Left renal cortex interstitium (tissue), 4 donors: ENCODE results near the gene GABPB2. TPM values are rescaled to one million over a fixed set of nuclear protein-coding genes. Genes with fewer than 3 reads are reported as not detected.

Source experiments
- DNase-seq, 4 donors: peaks; one replicate each; pipeline ENCODE4 v3.0.0-alpha.2; 2013; ENCODE audit warnings: low read depth in 4 of 4, low spot score in 2 of 4, missing footprints in 1 of 4
- polyA plus RNA-seq, 4 donors: library from polyadenylated mRNA; unstranded; fragments of 120-200 nt; gene quantifications; one replicate each; pipeline ENCODE4 v1.2.1, GENCODE V29; 2013; ENCODE audit not compliant: insufficient read length in 4 of 4

The GABPB2 gene
- polyA plus RNA-seq, 4 donors = 9.6 to 14.9 (median 11.6) TPM

DNA sequence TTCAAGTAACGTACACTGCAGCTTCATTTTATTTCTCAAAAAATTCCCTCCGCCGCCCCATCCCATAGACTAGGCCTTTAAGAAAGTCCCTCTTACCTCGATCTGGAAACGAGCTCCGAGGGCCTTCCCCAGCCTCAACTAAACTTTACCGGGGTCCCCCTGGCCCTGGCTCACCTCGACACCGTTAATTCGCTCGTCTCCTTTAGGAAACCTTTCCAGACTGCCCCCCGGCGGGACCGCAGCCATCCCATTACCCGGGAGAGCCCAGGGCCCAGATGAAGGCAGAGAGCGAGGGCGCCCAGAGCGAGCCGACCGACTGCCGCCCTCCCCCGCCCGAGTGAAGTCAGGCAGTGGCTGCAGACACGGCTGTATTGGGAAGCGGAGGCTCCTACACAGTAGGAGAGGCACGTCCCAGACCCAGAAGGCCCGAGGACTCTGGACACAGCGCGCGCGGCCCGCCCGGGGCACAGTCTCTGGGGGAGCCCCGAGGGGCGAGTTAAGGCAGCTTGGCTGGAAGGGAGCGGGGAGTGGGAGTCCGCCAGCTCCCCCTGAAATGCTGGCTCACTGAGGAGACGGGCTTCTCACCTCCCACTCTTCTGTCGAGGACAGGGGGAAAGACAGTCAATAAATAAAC is 61.3 kb downstream of the GABPB2 start:
- DNase-seq = peak in 2 of 4 donors; percentile 25 to 42

DNA sequence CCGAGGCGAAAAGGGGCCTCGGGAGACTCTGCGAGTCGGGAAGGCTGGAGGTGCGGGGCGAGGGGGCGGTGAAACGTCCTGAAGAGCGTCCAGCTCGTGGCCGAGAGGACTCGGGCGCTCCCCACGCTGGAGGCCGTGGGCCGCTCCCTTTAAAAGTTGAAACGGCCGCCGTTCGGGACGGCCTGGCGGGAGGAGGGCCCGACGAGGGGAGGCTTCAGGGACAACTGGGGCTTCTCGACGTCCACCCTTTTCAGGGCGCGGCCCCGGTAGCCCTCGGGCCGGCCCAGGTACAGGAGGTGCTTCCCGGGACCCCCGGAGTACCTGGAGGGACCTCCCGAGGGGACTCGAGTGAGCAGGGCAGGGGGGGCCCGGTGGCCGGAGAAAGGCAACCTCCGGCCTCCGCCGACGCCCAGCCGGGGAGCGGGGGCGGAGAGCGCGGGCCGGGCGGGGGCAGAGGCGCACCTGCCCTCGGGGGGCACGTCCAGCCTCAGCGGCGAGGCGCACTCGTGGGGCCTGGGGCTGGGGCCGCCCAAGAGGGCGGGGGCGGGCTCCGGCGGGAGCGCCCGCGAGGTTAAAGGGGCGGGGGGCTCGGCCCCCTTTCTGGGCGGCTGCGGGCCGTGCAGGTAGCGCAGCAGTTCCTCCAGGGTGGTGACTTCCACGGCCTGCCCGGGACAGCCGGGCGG is 61.9 kb downstream of the GABPB2 start:
- DNase-seq = no peak

DNA sequence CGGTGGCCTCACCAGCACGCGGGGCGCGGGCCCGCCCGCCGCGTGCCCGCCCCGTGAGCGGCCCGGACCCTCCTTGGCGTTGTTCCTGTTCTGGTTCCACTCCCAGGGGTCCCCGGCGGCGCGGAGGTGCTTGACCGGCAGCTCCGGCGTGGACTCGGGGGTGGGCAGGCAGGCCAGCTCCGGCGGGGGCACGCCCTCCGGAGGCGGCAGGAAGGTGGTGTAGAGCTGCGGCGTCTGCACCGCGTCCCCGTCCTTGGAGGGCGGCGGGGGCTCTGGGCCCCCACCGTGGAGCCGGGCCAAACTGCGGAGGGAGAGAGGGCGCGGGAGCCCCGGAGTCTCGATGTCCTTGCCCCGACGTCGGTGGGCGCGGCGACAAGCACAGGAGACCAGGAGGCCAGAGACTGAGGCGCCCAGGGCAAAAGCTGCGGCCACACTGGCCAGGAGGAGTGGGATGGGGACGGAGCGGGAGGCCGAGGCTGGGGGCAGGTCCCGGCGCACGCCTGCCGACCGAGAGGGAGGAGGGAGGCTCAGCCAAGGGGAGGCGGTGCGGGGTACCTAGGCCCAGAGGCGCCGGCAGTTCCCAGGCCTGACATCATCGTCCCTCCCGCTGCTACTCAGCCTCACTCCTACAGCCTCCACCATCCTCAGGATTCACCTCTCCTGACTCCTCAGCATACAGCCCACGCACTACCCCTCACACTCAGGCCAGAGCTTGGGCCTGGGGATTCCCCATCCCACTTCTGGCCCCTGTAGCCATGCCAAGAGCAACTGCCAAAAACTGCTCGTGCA is 62.7 kb downstream of the GABPB2 start:
- no peak for DNase-seq

DNA sequence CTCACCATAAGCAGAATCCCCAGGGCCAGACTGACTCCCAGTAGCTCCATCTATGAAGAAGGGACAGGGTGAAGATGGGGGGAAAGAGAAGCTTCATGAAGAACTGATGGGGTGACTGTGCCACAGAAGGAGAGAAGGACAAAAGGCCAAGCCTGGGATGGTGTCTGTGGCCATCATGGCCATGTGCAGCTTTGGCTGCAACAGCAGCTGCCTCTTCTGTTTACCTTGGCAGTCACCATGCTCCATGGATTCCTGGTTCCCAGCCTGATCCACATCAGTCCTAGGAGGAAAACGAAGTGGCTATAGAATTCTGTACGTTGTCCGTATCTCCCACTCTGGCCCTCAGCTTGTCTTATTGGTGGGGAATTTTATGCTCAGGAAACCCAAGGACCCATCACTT is 63.8 kb downstream of the GABPB2 start:
- no peak for DNase-seq

DNA sequence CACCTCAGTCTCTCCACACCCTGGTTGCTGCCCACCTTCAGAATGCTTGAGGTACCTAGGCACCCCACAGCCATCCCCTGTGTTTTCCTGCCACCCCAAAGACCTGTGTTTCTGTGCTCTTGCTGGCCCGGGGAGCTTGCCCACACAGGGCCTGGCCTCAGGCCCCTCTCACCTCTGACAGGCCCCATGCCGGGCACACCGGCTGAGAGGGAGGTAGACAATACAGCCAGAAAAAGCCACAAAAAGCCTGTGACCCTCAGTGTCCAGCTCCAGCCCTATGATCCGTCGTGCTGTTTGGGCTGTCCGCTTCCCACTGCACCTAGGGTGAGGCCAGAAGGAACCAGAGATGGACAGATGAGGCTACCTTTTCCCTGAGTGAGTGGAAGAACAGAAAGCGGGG is 64.4 kb downstream of the GABPB2 start:
- no peak for DNase-seq

DNA sequence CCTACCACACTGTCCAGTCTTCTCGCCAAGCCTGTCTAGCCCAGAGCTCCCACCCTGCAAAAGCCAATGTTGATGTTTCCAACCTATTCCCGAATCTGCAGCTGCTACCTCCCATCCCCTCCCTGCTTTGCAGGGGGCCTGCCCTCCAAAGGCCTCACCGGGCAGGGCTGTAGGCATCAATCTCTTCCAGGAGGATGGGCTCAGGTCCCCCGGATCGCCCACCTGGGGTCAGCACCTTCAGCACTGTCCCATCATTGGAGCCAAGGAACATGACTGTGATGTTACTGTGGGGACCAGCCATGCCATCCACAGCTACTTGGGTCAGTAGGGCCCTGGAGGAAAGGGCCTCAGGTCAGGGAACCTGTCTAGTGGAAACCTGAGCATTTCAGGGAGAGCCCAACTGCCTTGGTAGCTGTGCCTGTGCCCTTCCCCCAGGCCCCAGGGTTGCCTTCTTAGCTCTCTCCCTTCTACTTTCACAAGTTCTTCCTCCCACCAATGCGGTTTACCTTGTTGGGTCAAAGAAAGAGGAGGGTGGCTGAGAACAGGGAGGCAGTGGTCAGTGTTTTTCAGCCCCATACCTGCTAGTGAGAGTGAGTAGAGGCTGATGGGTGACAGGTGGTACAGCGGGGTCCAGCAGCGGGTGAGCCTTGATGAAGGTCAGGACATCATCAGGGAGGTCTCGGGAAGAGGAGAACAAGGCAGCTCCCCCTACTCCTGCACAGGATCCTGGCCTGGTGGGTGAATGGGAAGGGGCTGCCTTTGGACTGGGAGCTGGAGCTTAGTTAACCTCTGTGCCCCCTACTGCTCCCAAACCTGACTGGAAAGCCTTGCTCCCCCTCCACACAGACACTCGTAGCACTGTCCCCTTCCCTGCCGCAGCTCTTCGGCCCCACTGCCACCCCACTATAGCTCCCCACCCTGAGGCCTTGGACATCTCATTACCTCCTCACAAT is 65.1 kb downstream of the GABPB2 start:
- DNase-seq = no peak

DNA sequence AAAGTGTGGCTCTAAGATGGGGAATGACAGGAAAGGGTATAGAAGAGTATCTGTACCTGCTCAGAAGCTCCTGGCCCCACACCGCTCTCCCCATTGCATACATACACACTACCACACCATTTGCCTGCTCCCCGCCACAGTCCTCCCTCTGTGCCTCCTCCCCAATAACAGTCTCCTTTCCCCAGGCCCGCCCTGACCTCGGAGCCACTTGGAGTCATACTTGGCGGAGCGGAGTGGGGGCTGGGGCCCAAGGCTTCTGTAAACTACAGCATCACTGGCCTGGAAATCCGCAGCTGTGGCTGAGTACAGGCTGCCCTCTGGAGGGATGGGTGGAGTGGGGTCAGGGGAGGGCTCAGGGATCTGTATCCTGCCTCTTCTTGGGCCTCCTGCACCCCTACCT is 67.2 kb downstream of the GABPB2 start:
- no peak for DNase-seq

DNA sequence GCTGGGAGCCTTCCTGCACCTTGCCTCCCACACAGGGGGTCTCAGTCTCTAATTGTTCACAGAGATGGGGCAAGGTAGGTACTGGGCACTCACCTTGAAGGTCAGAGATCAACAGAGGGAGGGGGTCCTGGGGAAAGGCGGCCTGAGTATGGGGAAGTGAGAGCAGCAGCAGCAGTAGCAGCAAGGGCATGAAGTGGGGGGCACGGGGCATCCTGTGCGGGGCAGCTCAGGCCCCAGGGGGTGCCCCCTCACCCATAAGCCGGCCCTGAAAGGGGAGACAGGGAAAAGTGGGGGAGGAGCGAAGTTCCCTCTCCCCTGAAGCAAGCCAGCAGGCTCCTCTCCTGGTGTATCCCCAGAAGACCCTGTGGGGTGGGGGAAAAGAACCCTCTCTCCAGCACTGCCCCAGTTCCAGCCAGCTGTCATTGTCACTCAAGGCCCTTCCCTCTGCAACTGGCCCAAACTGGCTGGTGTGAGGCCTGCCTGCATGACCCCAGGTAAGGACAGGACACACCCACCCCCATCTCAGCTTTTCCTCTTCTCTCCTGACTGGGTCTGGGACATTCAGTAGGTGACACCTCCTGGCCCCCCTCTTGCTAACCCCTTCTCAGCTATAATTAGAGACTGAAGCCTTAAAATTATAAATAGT is 72.0 kb downstream of the GABPB2 start:
- DNase-seq = no peak

DNA sequence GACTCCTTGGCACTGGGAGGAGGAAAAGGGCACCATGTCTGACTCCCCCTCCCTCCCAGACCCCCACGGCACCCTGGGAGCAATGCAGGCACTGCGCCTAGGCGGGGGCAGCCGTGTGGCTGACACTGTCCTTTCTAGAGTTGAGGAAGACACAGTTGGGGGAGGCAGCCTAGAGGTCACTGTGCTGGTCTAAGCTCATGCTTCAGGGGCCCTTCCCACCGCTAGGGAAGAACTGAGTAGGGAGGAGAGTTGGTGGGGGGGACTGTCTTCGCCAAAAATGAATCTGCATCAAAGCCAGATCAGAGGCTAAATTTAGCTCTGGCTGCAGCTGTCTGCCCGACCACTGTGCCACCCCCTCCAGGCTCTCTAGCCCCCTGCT is 72.5 kb downstream of the GABPB2 start:
- no peak for DNase-seq

DNA sequence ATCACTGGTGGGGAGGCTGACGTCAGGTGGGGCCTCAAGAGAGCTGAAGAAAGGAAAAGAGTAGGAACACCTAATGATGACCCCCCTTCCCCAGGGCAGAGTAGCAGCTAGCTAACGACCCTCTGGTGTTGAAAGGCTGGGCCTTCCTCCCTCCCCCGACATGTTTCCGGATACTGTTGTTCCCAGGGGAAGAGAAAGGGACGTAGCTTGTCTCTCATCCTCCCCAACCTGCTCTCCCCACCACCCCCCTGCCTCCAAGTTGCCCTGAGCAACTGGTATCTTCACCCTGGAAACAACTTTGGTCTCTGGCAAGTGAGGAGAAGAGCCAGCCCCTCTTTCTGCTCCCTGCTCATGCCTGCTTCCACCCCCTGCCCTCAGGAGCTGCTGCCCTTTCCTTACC is 73.4 kb downstream of the GABPB2 start:
- no peak for DNase-seq

DNA sequence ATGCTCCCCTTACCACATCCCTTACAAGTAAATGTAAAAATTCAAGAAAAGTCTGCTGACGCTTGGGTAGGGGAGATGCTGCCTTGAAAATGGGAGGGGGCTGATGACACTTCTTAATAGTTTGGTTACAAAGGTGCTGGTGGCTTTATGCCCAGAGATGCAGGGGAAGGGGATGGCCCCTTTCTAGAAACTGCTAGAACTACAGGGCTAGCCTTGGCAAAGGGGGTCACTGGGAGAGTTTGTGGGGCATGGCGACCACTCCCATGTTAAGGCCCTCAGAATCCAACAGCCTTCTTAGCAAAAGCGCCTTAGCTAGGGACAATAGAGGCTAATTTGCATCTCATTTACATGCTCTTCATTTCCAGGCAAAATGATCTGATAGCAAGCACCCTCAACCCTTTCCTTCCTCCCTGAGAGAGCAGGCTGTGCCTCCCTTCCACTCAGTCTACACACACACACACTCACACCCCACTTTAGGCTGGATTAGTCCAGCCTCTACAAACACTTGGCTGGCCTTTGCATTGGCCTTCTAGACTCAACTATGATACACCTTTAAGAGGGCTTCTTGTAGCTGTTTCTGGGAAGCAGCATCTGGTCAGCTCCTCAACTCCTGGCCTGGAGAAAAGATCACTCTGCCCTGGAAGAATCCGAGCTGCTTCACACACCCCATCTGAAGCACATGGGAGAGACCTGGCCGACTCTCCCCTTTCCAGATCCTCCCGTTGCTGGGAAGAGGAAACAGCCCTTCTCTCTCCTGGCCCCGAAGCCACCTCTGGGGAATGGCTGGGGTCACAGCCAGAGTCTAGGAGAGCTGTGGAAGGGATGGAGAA is 74.1 kb downstream of the GABPB2 start:
- DNase-seq = no peak

DNA sequence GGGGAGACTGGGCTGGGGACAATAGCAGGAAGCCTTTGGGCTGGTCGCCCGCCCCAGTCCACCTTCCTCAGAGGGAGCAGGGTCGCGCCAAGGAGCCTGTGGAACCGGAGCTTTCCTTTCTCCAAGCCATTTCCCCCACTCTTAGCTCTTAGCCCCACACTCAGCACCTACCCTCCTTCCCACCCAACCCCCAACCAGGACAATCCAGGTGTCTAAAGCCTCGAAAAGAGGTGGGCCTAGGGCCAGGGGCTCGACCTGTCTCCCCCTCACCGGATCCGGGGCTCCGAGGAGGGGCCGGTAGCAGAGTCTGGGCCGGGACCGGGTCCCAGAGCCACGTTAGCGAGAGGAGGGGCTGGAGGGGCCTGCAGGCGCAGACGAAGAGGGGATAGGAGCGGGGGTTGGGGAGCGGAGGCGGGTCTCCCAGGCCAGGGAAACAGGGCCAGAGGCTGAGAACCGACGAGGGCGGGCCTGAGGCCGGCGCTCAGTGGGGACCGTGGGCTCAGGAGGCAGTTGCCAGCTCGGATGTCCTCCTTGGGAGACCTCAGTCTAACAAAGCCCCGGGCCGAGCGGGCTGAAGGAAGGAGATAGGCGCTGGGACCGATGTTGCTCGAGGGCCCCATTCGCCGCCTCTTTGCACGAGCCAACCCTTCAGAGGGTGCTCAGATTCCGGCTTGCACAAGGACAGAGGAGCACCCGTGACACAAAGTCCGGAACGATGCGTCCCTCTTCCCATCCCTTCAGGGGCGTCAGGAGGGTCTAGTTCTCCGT is 74.9 kb downstream of the GABPB2 start:
- DNase-seq = peak in 1 of 4 donors; percentile 16

DNA sequence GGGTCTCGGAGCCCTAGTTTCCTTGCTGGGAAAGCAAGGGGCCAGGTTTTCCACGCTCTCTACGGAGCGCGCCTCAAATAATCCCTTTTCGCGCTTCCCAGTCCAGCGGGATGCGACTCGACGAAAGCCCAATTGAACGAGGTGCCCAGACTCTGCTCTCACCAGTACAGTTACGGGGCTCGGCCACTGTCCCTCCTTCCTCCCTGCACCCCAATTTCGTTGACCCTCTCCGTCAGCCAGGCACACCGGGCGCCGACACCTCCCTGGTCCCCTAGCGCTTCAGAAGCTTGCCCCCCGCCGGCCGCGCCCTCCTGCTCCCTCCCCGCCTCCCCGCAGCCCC is 75.5 kb downstream of the GABPB2 start:
- DNase-seq = no peak

DNA sequence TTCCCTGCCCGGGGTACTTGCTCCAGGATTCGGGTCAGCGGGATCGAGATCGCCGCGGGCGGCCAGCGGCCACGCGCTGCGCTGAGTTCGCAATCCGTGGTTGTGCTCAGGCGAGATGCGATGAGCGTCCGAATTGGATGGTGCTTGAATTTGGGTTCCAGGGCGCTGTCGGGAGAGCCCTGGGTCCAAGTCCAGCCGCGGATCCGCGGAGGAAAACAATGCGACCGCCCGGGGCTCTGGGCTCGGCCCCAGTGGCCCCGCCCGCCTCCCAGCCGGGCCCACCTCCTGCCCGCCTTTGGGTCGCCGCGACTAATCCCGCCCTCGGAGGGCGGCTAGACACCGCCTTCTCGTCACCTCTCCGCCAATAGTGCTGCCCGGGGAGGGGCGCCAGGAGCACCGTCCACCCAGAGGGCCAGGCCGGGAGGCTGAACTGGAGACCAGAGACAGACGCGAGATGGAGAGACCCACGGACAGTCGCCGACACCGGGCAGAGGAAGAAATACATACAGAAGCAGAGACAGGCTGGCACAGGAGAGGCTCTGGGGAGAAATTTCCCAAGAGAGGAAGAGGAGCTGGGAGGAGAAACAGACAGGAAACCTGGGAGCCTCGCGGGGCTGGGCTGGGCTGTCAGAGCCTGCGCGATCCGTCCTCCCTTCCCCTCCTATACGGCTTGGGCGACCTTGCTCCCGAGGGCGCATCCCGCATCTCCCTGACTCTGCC is 76.0 kb downstream of the GABPB2 start, which contains the start of gene SEMA6C:
SEMA6C (minus strand) TSS at position 220 of the 720 bp plus-strand sequence. CDS start 4,010 bp downstream, outside the sequence.
- peak in 2 of 4 donors; percentile 89 to 91 for DNase-seq

DNA sequence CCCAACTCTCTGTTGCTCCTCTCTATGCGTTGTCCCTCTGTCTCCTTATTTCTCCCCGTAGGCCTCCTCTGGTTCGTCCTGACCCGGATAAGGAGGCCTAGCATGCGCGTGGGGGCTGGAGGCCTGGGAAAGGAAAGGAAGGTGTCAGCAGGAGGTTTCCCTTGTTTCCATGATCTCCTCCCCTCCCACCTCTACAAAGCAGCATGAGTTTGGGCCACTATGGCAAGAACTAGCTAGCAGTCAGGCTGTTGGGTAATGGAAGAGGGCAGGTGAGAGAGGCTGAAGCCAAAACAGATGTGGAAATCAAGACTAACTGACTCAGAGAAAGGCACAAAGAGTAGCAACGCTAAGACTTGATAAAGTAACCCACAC is 76.6 kb downstream of the GABPB2 start:
- no peak for DNase-seq

DNA sequence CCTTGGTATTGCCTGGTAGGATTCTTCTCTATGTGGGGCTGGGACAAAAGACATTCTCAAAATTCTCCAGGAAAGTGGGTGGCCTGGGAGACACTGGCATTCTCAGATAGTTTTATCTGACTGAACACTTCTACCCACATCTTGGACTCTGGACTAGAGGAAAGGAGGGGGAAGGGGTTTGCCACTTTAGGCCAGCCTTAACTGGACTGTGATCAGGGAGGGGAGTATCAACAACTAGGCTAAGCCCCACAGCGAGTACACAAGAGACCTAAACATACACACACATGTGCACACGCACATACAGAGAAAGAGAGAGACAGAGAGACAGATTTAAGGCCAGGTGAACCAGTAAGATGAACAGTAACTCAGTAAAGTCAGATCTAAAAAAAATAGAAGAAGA is 77.1 kb downstream of the GABPB2 start:
- DNase-seq = no peak

DNA sequence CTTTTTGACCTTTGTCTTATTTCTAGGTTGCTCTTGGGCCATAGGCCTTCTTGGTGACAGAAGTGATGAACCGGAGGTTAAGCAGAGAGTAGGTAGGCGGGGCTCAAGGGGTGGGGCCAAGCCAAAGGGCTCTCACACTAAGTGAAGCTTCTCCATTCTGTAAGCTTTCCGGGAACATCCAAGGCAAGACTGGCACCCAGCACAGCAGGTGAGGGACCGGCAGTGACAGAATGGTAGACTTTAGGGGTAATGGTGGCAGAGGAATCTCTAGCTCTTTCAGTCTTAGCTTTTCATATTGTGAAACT is 85.9 kb downstream of the GABPB2 start, which contains the start of gene TNFAIP8L2:
TNFAIP8L2 (plus strand) TSS at position 135 of the 305 bp plus-strand sequence. CDS start 2,049 bp downstream, outside the sequence.
- no peak for DNase-seq

DNA sequence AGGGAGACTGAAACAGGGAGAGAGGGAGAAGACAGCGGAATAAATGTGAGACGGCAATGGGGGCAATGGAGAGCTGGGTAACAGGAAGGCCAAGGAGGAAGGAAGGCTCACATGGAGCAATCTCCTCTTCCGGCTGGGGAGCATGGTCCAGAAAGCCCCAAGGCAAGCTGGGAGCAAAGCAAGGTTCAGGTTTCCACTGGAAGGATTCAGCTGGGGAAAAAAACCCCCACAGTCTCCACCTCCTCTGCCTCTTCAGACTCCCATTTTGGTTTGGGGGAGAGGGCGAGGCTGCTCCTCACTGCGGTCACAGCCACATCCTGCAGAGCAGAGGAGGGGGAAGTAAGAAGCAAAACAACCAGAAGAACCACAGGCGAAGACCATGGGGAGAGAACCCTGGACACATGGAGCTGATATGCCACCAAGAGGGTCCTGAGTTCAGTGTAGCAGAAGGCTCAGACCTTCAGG is 86.5 kb downstream of the GABPB2 start:
- no peak for DNase-seq
